Fibroblast of lung (primary cell): ENCODE data around the gene MDM1. TPM values are rescaled to one million over a fixed set of nuclear protein-coding genes. Genes with fewer than 3 reads are reported as not detected.

Experiments used
- DNase-seq, 2 donors: peaks; one replicate each; pipeline versions ENCODE4 v3.0.0 to v3.0.0-alpha.2; 2010; ENCODE audit warnings: low read depth in 2 of 2
- H2AFZ ChIP-seq: 2 replicates; pipeline ENCODE4 v1.5.1; 2012; ENCODE audit warnings: low read length, control low read depth, inconsistent platforms
- H3K27ac ChIP-seq: 2 replicates; pipeline ENCODE4 v1.5.1; 2011; ENCODE audit warnings: low read length, control low read depth; ENCODE audit not compliant: insufficient read depth
- H3K27me3 ChIP-seq: 2 replicates; pipeline ENCODE4 v1.5.1; 2011; ENCODE audit warnings: mild to moderate bottlenecking, low read length; ENCODE audit not compliant: control insufficient read depth, insufficient read depth
- H3K36me3 ChIP-seq: 2 replicates; pipeline ENCODE4 v1.5.1; 2011; ENCODE audit warnings: low read length; ENCODE audit not compliant: control insufficient read depth, insufficient read depth
- H3K4me1 ChIP-seq: 2 replicates; pipeline ENCODE4 v1.5.1; 2011; ENCODE audit warnings: low read length; ENCODE audit not compliant: control insufficient read depth, insufficient read depth; ENCODE audit errors: extremely low read depth
- H3K4me2 ChIP-seq: 2 replicates; pipeline ENCODE4 v1.5.1; 2011; ENCODE audit warnings: low read length, control low read depth; ENCODE audit not compliant: insufficient read depth; ENCODE audit errors: extremely low read depth
- H3K4me3 ChIP-seq, 4 experiments: fragments of 200-600 bp in 1 of 4; sonication (generic) in 1 of 4; replicated peaks in 1 of 4; 2 replicates each; pipeline ENCODE4 v1.5.1; 2011 to 2016; ENCODE audit warnings: low read length in 4 of 4, low read depth in 3 of 4, mild to moderate bottlenecking in 3 of 4, control low read depth in 2 of 4, inconsistent platforms in 1 of 4, mixed read lengths in 1 of 4; ENCODE audit not compliant: insufficient read depth in 1 of 4; ENCODE audit errors: control extremely low read depth in 1 of 4
- H3K79me2 ChIP-seq: 2 replicates; pipeline ENCODE4 v1.5.1; 2012; ENCODE audit warnings: mild to moderate bottlenecking, low read length, inconsistent platforms; ENCODE audit not compliant: control insufficient read depth, insufficient read depth
- H3K9ac ChIP-seq: 2 replicates; pipeline ENCODE4 v1.5.1; 2011; ENCODE audit warnings: mild to moderate bottlenecking, low read length, control low read depth; ENCODE audit not compliant: insufficient read depth
- H3K9me3 ChIP-seq: 2 replicates; pipeline ENCODE4 v1.5.1; 2012; ENCODE audit warnings: low read depth, low read length; ENCODE audit not compliant: control insufficient read depth, insufficient read depth
- H4K20me1 ChIP-seq: 2 replicates; pipeline ENCODE4 v1.5.1; 2011; ENCODE audit warnings: low read length; ENCODE audit not compliant: control insufficient read depth, insufficient read depth; ENCODE audit errors: extremely low read depth
- CTCF ChIP-seq, 2 donors: IDR thresholded peaks in 1 of 2; conservative IDR thresholded peaks in 1 of 2; 1 replicate in 1 of 2; 2 replicates in 1 of 2; pipeline ENCODE4 v1.5.1; 2011 to 2012; ENCODE audit warnings: low read length in 2 of 2, control low read depth in 1 of 2, inconsistent platforms in 1 of 2, low read depth in 1 of 2, mild to moderate bottlenecking in 1 of 2
- EZH2 ChIP-seq: IDR thresholded peaks from 2 replicates; pipeline ENCODE4 v1.5.1; 2012; ENCODE audit warnings: low read length, control low read depth, mild to moderate bottlenecking; ENCODE audit errors: missing control alignments
- polyA plus RNA-seq, 2 donors: library from polyadenylated mRNA; depleted of rRNA in 1 of 2; stranded (reverse) in 1 of 2; unstranded in 1 of 2; fragments of >200 nt; gene quantifications; 2 replicates each; pipeline ENCODE4 v1.2.1, GENCODE V29; 2011 to 2012; ENCODE audit warnings: missing spikeins in 1 of 2
- total RNA-seq: library from RNA; depleted of rRNA; stranded (reverse); fragments of >200 nt; gene quantifications from 2 replicates; pipeline ENCODE4 v1.2.1, GENCODE V29; 2014

MDM1 gene
- total and polyA plus RNA-seq, 2 donors (not counting 1 experiment from before 2014, with no cell fraction given): 7.4 to 12.4 TPM

- peak; percentile 84 to 98 for DNase-seq
- H2AFZ ChIP-seq: no peak overlapping the region
- H3K27me3 ChIP-seq: no peaks in the 10 kb centered on the region
- TF ChIP-seq EZH2 (no peak), CTCF (conservative IDR thresholded peaks at IDR 0.05 in 1 of 2, IDR thresholded peaks at IDR 0.05 in 1 of 2; ENCODE audit: low read depth in 1 of 2, low read length in 2 of 2) (no peak)
- H3K4me2 ChIP-seq: no peak overlapping the region
- no peaks in the 10 kb centered on the region for H4K20me1 ChIP-seq
- peaks cover 16% of the 10 kb centered on the region for H3K4me1 ChIP-seq
- H3K36me3 ChIP-seq: no peaks in the 10 kb centered on the region
- H3K4me3 ChIP-seq: no peak overlapping the region
- no peak overlapping the region for H3K9ac ChIP-seq
- peak overlapping the region; percentile 60 for H3K27ac ChIP-seq
- H3K9me3 ChIP-seq: no peaks in the 10 kb centered on the region
- H3K79me2 ChIP-seq: no peaks in the 10 kb centered on the region
Measured at GRCh38 chr12:68267892-68268396, 64.2 kb downstream of the MDM1 start.

- Histone ChIP-seq H3K27me3 (no peaks in the 10 kb centered on the region), H3K4me1 (peaks cover 13% of the 10 kb centered on the region), H2AFZ (no peak overlapping the region), H3K4me3 (no peak overlapping the region), H3K27ac (no peak overlapping the region), H3K36me3 (no peaks in the 10 kb centered on the region), H3K9me3 (no peaks in the 10 kb centered on the region), H4K20me1 (no peaks in the 10 kb centered on the region), H3K9ac (no peak overlapping the region), H3K4me2 (no peak overlapping the region), H3K79me2 (no peaks in the 10 kb centered on the region)
- TF ChIP-seq CTCF (conservative IDR thresholded peaks at IDR 0.05 in 1 of 2, IDR thresholded peaks at IDR 0.05 in 1 of 2; ENCODE audit: low read depth in 1 of 2, low read length in 2 of 2) (no peak), EZH2 (no peak)
- DNase-seq: peak; percentile 53 to 88
Measured at GRCh38 chr12:68264857-68265256, 67.3 kb downstream of the MDM1 start.

GRCh38 chr12:68264158-68264855 lies 67.9 kb downstream of the MDM1 start:
- peaks cover 15% of the 10 kb centered on the region for H3K4me1 ChIP-seq
- no peak for TF ChIP-seq CTCF (conservative IDR thresholded peaks at IDR 0.05 in 1 of 2, IDR thresholded peaks at IDR 0.05 in 1 of 2; ENCODE audit: low read depth in 1 of 2, low read length in 2 of 2)
- no peak for TF ChIP-seq EZH2
- H4K20me1 ChIP-seq: no peaks in the 10 kb centered on the region
- peak in 1 of 2 donors; percentile 59 for DNase-seq
- no peak overlapping the region for H2AFZ ChIP-seq
- H3K4me2 ChIP-seq: no peak overlapping the region
- no peaks in the 10 kb centered on the region for H3K79me2 ChIP-seq
- no peak overlapping the region for H3K9ac ChIP-seq
- H3K27ac ChIP-seq: no peak overlapping the region
- no peaks in the 10 kb centered on the region for H3K9me3 ChIP-seq
- H3K4me3 ChIP-seq: no peak overlapping the region
- no peaks in the 10 kb centered on the region for H3K36me3 ChIP-seq
- no peaks in the 10 kb centered on the region for H3K27me3 ChIP-seq
